RWPE2 (cell line): Measurements from ENCODE around the gene SELENOM.

ENCODE experiments used
- ATAC-seq: fragments of 200-7000 bp; cut with Tn5 transposase; 3 replicates; pipeline ENCODE4 v1.9.1; 2021; ENCODE audit warnings: low read depth
- DNase-seq: peaks from one replicate; pipeline ENCODE4 v3.0.0-alpha.2; 2020; ENCODE audit warnings: low spot score
- H3K27ac ChIP-seq: fragments of 450-650 bp; 2 replicates; pipeline ENCODE4 v1.5.1; 2017; ENCODE audit warnings: mild to moderate bottlenecking; ENCODE audit not compliant: poor library complexity, severe bottlenecking
- H3K27me3 ChIP-seq: fragments of 250-450 bp; sonication (Bioruptor Pico); 2 replicates; pipeline ENCODE4 v1.5.1; 2021; ENCODE audit warnings: mild to moderate bottlenecking, moderate library complexity; ENCODE audit not compliant: insufficient read depth, poor library complexity, severe bottlenecking
- H3K36me3 ChIP-seq: fragments of 250-450 bp; sonication (Bioruptor Pico); 2 replicates; pipeline ENCODE4 v1.5.1; 2020; ENCODE audit warnings: low read depth, mild to moderate bottlenecking, moderate library complexity
- H3K4me1 ChIP-seq: fragments of 250-450 bp; sonication (Bioruptor Pico); 2 replicates; pipeline ENCODE4 v1.5.1; 2021; ENCODE audit warnings: mild to moderate bottlenecking, moderate library complexity; ENCODE audit not compliant: insufficient read depth, poor library complexity, severe bottlenecking
- H3K4me3 ChIP-seq: fragments of 250-450 bp; sonication (Bioruptor Pico); 2 replicates; pipeline ENCODE4 v1.5.1; 2021; ENCODE audit warnings: mild to moderate bottlenecking, moderate library complexity; ENCODE audit not compliant: severe bottlenecking
- H3K9me3 ChIP-seq: fragments of 250-450 bp; sonication (Bioruptor Pico); 2 replicates; pipeline ENCODE4 v1.5.1; 2021; ENCODE audit warnings: mild to moderate bottlenecking, moderate library complexity; ENCODE audit not compliant: severe bottlenecking
- CTCF ChIP-seq: fragments of 450-650 bp; IDR thresholded peaks from one replicate; pipeline ENCODE4 v1.5.1; 2017; ENCODE audit warnings: mild to moderate bottlenecking, moderate library complexity; ENCODE audit not compliant: poor library complexity, severe bottlenecking

SELENOM gene

GRCh38 chr22:31082606-31083376 is 24.6 kb downstream of the SELENOM start:
- H3K9me3 ChIP-seq = no peaks in the 10 kb centered on the region
- peak overlapping the region; percentile 91 for H3K4me3 ChIP-seq
- H3K27me3 ChIP-seq = no peaks in the 10 kb centered on the region
- peaks cover 21% of the 10 kb centered on the region for H3K4me1 ChIP-seq
- H3K36me3 ChIP-seq = peaks cover 46% of the 10 kb centered on the region
- peak; percentile 7; the same call in 1 of the 3 replicates for ATAC-seq
- peak; percentile 76 for DNase-seq
- peak overlapping the region; percentile 90 for H3K27ac ChIP-seq
- TF ChIP-seq CTCF = peak; percentile 75

GRCh38 chr22:31081963-31082605 is 25.3 kb downstream of the SELENOM start:
- Histone ChIP-seq H3K4me1 (peaks cover 21% of the 10 kb centered on the region), H3K27ac (peak overlapping the region; percentile 90), H3K4me3 (peak overlapping the region; percentile 91), H3K36me3 (peaks cover 39% of the 10 kb centered on the region), H3K9me3 (no peaks in the 10 kb centered on the region), H3K27me3 (no peaks in the 10 kb centered on the region)
- peak; percentile 69 for DNase-seq
- peak; percentile 38 for ATAC-seq
- no peak for TF ChIP-seq CTCF

- Histone ChIP-seq H3K9me3 (no peaks in the 10 kb centered on the region), H3K4me1 (peaks cover 21% of the 10 kb centered on the region), H3K4me3 (peak within 1 kb of the TSS; percentile 91), H3K27me3 (no peaks in the 10 kb centered on the region), H3K36me3 (peaks cover 28% of the 10 kb centered on the region), H3K27ac (peak within 1 kb of the TSS; percentile 90)
- TF ChIP-seq CTCF = no peak
- peak; percentile 72 for ATAC-seq
- DNase-seq = peak; percentile 89
These were observed 26.3 kb downstream of the SELENOM start, which contains the start of gene SMTN for GRCh38 chr22:31080848-31081649. TSS of gene SMTN (plus strand) at chr22:31081318. CDS start at chr22:31083259, 1,941 bp downstream.

GRCh38 chr22:31080164-31080847 is 27.1 kb downstream of the SELENOM start:
- Histone ChIP-seq H3K27me3 (no peaks in the 10 kb centered on the region), H3K4me3 (peak overlapping the region; percentile 91), H3K36me3 (peaks cover 21% of the 10 kb centered on the region), H3K4me1 (peaks cover 21% of the 10 kb centered on the region), H3K27ac (peak overlapping the region; percentile 90), H3K9me3 (no peaks in the 10 kb centered on the region)
- no peak for TF ChIP-seq CTCF
- no peak; the same call in 1 of the 3 replicates for ATAC-seq
- DNase-seq = no peak
